ENCODE measurements around the gene SNX10.
A peak's percentile ranks its signal among the peaks of the same experiment; 100 is the strongest.

The SNX10 gene

DNA sequence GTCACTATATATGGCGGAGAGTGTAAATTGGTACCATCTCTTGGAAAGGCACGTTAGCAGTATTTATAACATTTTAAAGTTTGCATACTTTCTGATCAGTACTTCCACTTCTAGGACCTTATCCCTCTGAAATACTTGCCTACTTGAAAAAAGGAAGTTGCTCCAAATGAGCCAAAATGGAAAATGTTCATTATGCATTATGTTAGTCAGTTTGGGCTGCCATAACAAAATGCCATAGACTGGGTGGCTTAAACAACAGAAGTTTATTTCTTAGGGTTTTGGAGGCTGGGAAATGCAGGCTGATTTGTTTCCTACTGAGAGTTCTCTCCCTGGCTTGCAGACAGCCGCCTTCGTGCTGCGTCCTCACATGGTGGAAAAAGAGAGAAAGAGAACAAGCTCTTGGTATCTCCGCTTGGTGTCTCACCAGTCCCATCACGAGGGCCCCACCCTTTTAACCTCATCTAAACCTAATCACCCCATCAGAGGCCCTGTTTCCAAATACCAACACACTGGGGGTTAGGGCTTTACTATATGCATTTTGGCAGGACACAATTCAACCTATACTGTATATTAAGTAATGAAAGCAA lies 6.9 kb downstream of the SNX10 start:
- no peak for DNase-seq

DNA sequence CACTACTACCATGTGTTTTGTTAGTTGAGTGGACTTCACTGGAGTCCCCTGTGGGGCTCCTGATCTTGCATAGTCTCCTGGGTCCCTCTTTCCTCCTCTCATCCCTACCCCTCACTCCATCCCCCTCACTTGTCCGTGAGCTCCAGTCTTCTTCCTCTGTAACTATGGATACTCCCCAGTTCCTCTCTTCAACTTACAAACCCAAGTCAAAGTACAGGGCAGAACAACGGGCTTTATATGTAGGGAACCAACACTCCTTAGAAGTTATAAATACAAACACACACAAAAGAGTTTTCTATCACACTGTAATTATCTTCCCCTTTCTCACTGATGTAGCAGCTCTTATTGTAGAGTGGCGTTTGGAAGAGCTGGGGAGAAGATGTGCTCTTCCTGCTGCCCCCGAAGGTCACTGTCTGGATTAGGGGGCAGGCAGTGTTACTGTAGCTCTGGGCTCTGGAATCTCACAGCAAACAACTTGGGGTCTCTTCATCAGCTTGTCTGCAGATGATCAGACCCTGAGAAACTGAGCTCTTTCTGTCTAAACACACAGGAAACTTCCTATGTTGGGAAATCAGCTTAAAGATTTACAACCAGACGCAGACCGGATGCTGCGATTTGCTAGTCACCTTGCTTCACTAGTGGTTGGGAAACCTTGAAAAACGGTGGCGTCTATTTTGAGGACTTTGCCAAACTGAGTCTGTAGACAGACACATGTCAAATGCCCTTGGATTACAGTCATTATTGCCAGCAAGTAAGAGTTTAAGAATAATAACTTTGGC lies 13.6 kb downstream of the SNX10 start:
- peak in 1 of 2 donors; percentile 15 for DNase-seq

DNA sequence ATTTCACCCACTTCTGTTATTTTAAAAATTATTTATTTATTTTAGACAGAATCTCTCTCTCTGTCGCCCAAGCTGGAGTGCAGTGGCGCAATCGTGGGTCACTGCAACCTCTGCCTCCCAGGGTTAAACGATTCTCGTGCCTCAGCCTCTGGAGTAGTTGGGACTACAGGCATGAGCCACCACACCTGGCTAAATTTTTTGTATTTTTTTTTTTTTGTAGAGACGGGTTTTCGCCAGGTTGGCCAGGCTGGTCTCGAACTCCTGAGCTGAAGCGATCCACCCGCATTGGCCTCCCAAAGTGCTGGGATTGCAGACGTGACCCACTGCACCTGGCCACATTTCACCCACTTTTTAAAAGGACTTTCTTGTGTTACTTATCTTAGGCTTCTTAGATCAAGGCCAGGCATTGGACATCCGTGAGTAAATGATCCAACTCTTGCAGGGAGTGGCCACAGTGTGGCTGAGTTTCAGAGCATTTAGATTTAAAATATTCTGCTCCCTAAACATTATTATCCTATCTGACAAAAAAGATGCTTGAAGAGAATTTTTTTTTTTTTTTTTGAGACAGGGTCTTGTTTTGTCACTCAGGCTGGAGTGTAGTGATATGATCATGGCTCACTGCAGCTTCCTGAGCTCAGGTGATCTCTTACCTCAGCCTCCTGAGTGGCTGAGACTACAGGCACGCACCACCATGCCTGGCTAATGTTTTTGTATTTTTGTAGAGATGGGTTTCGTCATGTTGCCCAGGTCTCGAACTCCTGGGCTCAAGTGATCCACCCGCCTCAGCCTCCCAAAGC lies 14.4 kb downstream of the SNX10 start:
- DNase-seq, result no peak

DNA sequence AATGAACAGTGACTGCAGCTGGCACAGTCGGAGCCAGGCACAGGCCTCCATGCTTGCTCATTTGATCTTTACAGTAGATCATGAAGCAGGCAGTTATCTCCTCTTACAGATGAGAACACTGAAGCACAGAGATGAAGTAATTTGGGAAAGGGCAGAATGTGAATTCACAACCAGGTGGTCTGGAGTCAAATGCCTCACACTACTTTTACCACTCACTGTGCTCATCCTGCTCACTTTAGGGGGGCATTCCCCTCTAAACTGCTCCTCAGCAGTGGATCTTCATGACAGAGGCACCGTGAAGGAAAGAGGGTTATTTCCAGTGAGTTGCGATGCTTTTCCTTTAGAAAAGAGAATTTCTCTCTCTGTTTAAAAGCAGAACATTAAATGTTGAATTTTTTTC lies 15.1 kb downstream of the SNX10 start:
- no peak for DNase-seq

DNA sequence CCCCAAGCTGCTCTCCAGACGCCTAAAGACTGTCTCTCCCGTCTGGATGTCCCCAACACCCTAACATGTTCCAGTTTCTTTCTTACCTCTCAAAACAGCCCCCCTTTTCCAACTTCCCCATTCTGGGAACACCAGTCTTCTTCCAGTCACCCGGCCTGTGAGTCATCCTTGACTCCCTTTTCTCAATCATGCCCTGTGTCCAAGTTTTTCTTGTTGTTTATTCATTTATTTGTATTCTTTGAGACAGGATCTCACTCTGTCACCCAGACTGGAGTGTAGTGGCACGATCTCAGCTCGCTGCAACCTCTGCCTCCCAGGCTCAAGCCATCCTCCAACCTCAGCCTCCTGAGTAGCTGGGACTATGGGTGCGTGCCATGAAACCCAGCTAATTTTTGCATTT lies 15.6 kb downstream of the SNX10 start:
- DNase-seq, result no peak

DNA sequence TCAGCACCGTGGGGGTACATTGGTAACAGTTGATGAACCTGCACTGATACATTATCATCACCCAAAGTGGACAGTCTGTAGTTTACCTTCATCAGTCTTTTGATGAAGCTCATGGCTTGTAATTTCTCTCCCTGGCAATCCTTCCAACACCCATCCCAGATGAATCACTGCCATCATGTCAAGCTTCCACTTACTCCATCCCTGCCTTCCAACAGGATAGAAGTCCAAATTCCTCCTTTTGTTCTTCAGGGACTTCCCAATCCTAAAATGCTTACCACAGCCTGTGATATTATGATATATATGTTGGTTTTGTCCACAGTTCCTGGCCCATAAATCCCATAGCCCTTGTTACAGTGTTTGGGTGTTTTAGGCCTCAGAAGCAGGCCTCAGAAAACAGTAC lies 16.1 kb downstream of the SNX10 start:
- no peak for DNase-seq

DNA sequence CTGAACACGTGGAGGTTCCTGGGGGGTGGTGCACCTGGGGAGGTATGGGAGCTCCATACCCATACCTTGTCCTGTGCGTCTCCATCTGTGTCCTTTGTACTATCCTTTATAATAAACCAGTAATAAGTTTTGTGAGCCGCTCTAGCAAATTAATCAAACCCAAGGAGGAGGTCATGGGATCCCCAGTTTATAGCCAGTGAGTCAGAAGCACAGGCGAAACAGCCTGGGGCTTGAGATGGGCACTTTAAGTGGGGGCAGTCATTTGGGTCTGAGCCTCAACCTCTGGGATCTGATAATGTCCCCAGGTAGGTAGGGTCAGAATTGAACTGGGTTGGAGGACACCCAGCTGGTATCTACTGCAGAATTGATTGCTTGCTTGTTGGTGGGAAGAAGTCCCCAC lies 16.9 kb downstream of the SNX10 start:
- DNase-seq, result no peak

DNA sequence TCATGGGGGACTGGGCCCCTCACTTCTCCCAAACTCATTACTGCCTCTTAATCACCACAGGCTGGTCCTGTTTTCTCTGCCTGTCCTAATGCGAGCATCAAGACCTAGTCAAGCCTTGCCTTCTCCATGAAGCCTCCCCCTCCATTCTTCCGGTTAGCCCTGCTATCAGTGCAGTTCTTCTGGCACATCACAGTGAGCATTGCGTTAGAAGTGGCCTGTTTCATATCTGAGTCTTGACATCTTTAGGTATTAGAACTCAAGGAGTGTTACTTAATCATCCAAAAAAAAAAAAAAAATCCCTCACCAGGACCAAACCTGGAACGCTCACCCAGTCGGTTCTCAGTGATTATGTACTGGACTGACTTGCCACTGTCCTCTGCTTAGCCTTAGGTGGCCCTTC lies 17.4 kb downstream of the SNX10 start:
- no peak for DNase-seq

DNA sequence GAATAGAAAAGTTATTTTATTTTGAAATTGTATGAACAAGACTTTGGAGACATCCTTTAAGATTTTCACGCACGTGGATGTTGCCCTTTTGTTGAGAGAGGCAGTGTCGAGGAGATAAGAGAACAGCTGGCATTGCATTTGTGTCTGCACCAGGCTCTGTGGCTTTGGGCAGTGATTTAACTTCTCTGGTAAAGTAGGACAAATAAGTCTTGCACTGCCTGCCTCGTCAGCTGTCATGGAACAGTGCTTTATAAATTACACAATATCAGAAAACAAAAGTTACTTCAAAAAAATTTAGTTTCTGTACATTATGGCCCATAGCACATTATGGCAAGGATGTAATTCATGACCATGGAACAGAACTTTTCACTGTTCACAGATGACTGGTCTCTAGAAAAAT lies 20.1 kb downstream of the SNX10 start:
- no peak for DNase-seq

DNA sequence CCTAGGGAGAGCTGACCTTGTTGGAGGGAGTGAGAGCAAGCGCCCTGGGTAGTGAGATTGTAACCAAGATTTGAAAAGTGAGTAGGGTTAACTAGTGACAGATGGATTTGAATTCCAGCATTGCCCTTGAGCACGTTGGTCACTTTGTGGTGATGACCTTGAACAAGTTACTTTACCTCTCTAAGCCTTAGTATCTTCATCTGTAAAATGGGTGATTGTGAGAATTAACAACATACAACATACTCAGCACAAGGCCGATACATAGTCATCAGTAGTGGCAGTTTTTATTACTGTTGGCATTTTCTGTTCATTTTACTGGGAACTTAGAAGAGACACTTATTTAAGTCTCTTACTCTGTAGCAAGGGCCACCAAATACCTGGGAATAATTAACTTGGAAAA lies 25.5 kb downstream of the SNX10 start:
- no peak for DNase-seq

DNA sequence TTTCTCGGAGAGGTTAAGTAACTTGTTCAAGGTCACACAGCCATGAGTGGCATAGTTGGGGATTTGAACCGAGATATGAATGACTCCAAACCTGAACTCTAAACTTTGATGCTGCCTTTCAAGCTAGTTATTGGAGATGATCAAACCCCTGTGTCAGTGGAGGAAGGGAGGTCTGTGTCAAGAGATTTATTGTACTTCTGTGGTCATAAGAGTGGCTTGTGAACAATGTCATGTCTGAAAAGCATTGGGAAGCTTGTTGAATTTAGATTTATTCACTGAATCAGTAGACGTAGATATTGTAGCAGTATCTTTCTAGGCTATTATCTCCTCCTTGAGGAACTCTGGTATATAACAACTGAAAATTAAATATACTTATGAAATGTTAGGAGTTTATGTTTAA lies 27.3 kb downstream of the SNX10 start:
- DNase-seq, result no peak

DNA sequence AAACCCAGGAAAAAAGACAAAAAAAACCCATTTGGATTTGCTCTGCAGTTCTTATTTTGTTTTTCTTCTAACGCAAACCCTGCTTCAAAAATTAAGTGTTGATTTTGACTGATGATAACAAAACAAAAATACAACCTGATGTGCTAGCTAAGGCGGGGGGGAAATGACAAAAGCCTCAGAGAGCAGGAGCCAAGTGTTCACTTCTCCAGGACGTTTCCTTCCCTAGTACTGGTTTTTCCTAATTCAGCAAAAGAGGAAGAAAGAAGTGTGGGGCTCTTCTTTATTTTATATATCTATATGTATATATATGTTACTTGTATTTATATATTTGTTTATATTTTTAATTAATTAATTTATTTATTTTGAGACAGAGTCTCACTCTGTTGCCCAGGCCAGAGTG lies 28.0 kb downstream of the SNX10 start:
- DNase-seq, result no peak

DNA sequence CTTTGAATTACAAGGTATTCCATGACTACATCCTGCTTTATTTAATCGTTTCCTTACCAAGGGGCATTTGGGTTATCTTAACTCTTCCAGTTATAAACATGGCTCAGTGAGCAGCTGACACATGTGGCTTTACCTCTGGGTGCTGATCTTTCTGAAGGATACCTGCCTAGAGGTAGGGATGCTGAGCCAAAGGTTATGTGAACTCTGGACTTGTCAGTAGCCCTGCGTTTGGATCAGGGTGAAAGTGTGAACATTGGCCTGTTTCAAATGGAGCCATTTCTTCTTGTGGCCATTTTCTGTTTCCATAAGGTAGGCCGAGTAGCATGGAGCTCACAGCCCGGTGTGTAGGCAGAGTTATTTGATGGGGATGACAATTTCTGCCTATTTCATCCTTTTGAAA lies 29.2 kb downstream of the SNX10 start:
- DNase-seq, result no peak

DNA sequence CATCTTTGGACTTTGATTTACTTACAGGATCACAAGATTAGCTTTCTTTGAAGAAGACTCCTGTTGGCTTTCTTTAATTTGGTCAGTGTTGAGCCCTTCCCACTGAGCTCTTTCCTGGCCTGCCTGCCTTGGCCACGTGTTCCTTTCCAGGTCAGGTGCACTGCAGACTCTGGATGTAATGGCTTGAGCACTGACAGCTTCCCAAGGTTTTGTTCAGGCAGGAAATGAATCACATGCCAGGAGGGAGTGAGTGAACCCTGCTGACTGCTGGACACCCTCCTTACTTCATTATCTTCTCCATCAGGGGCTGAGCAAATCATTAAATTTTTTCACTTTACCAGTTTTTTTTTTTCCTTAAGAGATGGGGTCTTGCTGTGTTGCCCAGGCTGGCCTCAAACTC lies 29.8 kb downstream of the SNX10 start:
- DNase-seq, result no peak

DNA sequence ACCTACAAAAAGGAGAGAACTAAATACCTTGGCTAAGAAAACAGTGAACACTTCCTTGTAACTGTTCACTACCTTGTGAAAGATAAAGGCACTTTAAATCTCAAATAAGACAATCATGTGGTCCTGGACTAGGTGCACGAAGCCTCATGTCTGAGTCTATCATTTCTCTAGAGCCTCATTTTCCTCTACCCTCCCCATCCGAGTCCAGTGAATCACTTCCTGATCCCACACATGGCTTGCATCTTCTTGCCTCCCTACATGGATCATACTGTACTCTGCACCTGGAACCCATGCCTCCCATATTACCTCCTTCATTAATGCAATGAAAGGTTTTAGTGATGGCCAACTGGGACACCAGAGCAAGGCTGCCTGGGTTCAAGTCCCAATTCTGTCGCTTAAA lies 34.5 kb downstream of the SNX10 start:
- no peak for DNase-seq

DNA sequence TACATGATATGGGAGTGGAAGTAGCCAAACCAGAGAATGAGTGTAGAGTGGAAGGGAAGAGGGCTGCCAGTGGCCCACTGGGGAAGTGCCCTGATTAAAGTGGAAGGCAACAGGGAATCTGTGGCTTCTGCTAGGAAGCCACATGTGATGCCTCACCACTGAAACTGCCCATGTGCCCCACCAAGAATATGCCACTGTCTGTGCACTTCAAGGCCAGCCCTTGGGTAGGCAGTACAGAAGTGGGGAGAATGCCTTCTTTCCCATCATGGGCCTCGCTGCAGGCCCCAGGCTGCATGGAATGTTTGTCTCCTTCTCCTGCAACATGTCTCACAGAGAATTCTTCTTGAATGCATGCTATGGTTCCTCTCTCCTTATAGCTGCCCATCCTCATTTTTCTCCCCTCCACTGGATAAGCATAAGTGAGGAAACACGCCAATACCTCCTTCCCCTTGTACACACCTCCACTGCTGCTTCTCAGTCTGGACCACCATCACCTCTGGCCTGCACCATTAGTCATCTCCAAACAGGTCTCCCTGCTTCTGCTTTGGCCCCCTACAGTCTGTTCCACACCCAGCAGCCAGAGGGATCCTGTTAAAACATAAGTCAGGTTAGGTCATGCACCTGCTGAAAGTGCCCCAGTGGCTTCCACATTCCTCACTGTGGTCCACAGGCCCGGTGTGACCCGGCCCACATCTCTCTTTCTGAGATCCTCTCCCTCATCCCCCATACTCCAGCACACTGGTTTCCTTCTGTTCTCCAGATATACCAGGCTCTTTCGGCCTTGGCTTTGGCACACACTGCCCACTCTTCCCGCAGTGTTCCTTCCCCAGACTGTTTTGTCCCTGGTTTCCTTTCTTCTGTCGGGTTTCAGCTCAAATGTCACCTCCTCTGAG lies 37.1 kb downstream of the SNX10 start:
- DNase-seq, result no peak

DNA sequence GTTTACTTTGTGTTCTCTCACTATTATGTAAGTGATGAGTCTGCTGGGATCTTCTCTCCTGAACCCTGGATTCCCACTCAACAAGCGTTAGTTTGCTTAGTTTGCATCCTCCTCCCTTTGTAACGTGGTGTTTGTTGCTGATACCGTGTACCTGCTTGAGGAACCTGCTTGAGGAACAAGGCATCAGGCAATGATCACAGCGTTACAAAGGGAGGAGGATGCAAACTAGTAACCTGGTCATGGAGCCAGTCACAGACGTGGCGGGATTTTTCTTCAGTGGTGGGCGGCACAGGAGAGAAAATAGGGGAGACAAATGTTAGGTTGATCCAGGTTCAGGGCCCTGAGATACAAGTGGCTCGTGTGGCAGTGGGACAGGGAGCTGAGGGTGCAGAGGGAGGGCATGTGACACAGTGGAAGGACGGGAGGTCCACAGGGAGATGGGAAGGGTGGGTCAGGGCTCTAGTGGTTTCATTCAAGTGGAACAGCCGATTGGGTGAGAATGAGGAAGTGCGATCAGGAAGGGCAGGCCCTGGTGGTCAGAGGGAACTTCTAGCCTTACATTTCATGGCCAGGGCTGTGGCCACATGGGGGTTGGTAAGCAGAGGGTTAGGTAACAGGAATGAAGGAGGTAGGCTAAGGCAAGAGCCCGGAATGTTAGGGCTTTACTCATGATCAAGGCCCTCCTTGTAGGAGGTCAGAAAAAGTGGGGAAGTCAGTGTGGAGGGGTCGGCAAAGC lies 38.0 kb downstream of the SNX10 start:
- no peak for DNase-seq

DNA sequence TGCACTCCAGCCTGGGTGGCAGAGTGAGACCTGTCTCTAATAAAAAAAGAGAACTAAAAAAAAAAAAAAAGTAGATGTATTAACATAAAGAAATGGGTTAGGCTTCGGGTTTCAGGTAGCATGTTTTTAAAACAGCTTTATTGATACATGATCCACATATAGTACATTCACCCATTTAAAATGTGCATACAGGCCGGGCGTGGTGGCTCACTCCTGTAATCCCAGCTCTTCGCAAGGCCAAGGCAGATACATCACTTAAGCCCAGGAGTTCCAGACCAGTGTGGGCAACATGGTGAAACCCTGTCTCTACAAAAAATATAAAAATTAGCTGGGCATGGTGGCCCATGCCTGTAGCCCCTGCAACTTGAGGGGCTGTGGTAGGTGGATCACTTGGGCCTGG lies 39.5 kb downstream of the SNX10 start:
- no peak for DNase-seq

DNA sequence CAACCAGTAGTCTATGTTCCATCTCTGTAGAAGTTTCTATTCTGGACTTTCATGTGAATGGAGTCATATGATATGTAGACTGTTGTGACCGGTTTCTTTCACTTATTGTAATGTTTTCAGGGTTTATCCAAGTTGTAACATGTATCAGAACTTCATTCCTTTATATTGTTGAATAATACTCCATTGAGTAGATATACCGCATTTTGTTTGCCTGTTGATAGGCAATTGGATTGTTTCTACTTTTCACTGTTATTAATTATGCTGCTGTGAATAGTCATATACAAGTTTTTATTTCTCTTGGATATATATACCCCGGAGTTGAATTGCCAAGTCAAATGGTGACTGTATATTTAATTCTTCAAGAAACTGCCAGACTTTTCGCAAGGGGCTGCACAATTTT lies 40.1 kb downstream of the SNX10 start:
- DNase-seq, result no peak

DNA sequence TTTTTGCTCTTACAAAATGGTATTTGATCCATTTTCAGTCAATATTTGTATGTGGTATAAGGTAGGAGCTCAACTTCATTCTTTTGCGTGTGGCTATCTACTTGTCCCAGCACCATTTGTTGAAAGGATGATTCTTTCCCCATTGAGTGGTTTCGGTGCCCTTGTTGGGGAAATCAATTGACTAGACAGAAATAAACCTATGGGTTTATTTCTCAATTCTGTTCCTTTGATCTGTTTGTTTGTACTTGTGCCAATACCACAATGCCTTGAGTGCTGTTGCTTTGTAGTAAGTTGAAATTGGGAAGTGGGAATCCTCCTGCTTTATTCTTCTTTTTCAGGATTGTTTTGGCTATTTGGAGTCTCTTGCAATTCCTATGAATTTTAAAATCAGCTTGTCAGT lies 41.0 kb downstream of the SNX10 start:
- DNase-seq, result no peak

DNA sequence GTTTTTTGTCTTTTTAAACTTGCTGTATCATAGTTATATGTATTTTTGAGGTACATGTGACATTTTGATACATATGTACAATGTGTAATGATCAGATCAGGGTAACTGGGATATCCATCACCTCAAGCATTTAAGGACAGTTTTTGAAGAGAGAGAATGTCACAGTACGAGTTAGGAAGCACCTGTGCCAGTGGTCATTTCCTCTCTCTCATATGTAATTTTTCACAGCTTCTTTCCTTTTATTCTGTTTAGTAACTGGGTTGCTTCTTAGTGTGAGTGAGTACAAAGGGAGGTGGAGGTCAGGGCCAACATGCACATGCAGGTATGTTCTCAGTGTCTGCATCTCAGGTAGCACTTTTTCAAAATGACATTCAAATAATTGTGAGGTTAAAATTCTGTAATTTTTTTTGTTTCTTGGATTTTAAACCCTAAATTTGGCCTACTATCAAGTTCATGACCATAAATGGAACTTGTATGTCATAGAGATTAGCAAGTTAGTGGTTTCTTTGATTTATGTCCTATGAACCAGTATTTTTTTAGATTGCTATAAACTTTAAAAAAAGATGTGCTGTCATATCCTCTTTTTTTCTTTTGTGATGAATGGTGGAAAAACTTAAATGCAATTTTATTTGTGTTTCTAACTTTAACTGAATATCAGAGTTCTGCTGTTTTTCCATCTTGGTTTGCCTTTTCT lies 42.7 kb downstream of the SNX10 start:
- no peak for DNase-seq
